NCI-H748 treated with DMSO at 0.1 percent for 48 hours (cell line): Measurements from ENCODE around the gene CPZ.
"Not testable (repeated sequence)": the region's sequence is repeated elsewhere in the genome, so short reads cannot be mapped to it uniquely, and the experiment has no call there.

Source experiments
- DNase-seq: peaks from one replicate; lab custom pipeline; 2025; lab: John Stamatoyannopoulos, UW

CPZ gene

DNA sequence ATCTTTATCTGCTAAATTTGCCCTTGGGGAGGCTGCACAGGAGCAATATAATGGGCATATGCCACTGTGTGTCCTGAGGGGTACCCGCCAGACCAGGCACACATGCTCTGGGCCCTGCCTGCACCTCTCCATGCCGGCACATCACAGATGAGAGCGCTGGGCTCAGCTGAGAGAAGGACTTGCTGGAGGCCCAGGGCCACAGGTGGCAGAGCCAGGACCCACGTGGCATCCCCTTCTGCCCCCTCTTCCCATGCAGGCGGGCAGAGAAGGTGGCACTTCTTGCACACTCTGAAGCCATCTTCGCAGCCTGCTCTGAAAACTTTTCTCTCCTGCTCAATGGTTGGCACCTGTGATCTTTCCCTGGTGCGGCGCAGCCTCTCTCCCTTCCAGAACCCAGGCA, 20.1 kb downstream of the CPZ start:
- DNase-seq, result no peak

DNA sequence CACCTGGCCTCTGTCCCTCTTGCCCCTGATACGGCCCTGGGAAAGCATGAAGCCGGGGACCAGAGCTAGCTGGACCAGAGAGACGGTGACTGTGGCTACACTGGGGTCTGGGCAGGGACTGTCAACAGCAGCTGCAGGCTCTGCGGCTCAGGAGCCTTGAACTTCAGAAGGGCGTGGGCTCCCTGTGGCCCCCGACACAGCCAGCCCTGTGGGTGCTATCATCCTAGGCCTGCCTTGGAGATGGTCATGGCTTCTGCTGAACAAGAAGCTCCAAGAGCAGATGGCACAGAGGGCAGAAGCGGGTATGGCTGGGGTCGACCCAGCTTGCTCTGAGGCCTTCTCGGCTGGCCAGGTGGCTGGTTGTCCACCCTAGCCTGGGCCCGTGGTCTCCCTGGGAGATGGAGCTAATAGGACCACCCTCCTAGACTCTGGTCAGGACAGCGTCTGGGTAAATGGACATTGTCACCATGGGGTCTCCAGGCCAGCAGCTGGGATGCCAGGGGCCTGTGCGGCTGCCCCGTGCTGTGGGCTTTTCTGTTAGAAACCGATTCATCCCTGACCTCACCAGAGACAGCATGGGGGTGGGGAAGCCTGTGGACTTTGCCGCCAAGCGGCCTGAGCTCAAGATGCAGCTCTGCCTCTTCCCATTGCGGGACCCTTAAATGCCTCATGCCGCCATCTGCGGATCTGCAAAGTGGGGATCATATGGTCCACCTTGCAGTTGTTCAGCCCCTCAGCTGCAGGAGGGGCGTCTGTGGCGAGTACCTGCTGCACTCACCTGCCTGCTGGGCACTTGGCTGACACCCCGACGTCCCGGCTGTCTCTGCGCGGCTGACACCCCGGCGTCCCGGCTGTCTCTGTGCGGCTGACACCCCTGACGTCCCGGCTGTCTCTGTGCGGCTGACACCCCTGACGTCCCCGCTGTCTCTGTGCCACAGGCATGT, 21.1 kb downstream of the CPZ start:
- no peak for DNase-seq

DNA sequence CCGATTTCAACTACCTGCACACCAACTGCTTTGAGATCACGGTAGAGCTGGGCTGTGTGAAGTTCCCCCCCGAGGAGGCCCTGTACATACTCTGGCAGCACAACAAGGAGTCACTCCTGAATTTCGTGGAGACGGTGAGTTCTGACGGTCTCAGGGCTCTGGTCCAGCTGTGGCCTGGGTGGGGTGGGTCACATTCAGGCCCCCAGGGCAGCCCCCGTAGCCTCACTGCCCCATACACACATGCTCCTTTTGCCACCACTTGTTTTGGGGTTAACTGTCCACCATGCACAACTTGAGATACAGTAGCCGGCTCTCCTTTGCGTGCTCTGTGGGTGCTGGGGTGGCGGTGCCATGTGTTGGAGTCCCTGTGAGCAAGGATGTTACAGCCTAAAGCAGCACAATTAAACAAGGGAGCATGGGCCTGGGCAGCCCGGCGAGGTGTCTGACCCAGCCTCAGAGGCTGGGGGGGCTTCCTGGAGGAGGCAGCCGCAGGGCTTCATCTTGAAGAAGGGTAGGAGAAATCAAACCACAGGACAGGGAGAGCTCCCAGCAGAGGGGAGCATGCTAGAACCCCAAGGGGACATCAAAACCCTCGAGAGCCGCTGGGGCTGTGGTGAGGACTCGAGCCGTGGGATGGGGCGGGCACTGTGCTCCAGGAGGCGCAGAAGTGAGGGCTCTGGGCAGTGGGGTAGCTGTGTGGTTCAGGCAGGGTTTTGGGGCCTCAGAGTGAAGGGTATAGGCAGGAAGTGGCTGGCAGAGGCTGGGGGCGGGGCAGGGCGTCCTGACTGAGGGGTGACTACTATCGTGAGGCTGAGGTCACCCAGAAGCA, 22.0 kb downstream of the CPZ start:
- DNase-seq, result no peak

DNA sequence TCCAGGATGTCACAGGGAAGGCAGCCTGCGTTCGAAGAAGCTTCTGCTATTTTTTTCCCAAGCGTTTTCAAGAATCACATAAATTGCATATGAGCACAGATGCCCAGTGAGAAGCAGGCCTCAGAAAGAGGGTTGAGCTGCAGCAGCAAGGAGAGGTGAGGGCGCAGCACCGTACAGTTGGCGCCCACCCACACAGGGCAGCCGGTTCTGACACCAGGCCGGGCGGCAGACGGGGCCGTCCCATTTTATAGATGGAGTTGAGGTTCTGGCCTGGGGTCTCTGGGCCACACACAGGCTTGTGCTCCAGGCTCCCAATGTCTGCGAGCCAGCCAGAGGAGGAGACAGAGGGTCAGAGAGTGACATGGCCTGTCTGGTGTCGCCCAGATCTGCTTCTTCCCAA, 22.8 kb downstream of the CPZ start:
- no peak for DNase-seq

DNA sequence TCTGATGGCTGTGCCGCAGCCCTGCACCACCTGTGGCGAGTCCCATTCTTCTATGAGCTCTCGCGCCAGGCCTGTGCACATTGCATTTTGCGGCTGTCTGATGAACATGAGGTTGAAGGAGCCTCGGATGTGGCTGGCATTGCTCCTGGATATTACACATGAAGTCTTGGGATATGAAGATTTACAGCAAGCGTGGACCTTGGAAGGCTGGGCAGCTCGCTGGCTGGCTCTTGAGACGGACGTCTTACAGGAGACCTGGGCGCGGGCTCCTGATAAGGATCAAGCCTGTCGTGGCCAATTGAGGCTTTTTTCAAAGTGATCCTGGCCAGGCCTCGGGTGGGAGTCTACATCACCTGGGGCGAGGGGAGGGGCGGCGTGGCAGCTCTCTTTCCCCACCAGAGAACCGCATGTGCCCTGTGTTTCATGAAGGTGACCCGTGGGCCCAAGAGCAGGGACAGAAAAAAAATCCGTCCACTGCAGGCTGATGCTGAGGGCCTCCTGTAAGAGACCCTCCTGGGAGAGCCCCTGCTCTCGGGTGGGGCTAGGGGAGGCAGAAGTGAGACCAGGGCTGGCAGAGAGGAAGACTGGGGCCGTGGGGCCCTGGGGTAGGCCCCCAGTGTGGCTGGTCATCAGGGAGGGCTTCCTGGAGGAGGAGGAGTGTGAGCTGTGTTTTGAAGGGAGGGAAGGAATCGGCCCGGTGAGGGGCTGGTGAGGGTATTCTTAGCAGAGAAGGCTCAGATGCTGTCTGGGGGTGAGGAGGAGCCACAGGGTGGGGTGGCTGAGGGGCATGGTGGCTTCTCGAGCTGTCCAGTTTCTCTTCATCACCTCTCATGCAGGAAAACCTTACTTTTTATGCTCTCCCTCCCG, 23.6 kb downstream of the CPZ start:
- no peak for DNase-seq

DNA sequence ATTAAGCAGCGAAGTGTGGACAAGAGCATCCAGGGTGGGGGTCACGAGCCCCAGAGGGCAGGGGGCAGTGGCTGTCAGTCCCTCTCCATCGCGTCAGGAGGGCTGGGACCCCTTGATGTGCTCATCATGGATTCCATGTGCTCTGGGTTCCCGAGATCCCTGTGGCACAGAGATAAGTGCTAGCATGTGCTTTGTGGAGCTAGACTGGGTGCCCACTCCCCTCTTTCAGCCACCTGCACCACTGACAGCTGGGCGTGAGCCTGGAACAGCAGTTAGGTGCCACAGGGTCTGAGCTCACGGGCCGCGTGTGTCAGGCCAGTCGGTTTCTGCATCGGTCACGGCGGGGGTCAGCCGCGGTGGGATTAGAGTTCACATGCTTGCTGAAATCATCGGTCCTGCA, 24.3 kb downstream of the CPZ start:
- DNase-seq, result no peak

DNA sequence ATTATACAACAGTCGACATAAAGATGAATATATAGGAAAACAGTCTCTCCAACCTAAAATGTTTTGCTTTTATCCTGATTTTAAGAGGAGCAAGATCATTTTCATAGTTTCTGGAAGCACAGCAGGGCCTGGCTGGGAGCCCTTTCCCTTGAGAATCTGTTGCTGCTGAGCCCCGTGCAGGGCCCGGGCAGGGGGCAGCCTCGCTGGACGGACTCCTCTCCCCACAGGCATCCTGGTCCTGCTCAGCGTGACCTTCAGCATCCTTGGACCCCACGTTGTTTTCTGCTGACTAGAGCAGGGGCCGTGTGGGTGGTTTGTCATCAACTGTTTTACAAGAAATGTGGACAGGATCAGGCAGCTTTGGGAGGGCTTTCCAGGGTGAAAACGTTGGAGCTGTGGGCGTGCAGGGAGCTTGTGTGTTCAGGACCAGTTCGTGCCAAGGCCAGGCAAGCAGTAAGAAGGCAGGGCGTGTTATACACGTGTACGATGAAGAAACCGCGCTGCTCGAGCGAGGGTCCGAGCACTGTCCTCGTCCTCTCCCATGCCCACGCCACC, 25.0 kb downstream of the CPZ start:
- DNase-seq, result no peak

DNA sequence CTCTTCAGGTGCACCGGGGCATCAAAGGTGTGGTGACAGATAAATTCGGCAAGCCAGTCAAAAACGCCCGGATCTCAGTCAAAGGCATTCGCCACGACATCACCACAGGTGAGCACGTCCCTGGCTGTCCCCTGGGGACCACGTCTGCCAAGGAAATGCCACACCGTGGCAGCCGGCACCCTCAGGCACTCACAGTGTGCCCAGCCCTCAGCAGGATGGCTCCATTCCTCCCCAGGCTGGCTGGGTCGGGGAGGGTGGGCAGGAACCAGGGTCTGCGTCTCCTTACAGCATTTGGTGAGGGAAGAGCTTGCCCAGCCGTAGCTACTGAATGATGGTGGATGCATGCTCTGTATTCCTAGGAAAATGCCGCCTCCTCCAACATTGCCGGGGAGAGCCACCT, 25.9 kb downstream of the CPZ start:
- DNase-seq, result no peak

DNA sequence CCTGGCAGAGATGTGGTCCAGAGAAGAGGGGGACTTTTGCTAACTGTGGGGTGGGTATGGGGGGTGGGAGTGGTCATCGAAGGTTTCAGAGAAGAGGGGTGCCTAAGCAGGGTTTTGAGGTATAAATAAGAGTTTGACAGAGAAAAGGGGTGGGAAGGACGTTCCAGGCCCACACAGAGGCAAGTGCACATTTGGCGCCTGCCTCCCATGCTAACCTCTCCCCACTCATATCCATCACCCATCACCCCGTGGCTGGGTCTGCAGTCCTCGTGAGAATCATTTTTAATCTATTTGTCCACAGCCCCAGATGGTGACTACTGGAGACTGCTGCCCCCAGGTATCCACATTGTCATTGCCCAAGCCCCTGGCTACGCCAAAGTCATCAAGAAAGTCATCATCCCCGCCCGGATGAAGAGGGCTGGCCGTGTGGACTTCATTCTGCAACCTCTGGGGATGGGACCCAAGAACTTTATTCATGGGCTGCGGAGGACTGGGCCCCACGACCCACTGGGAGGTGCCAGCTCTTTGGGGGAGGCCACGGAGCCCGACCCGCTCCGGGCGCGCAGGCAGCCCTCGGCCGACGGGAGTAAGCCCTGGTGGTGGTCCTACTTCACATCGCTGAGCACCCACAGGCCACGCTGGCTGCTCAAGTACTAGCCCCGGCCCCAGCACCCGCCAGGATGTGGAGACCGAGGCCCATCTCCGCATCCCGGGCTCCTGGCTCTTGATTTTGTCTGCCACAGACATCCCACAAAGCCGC, 26.6 kb downstream of the CPZ start:
- DNase-seq, result no peak

DNA sequence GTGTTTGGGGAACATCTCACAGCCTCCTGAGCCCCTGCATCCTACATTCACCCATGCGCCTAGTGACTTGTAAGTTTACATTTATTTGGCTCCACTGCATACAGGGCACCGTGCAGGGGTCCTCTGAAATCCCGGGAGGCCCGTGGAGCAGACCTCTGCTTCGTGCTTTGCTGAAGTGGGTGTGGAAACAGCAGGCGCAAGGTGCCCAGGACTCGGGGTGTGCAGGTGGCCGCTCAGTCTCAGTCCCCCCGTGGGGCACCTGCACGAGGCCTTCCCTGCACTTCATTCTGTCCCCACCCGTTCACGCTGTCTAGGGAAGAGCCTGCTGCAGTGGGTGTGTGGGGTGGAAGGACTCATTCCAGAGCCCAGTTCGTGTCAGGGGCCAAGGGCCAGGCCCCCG, 28.6 kb downstream of the CPZ start:
- DNase-seq, result not testable (repeated sequence)

DNA sequence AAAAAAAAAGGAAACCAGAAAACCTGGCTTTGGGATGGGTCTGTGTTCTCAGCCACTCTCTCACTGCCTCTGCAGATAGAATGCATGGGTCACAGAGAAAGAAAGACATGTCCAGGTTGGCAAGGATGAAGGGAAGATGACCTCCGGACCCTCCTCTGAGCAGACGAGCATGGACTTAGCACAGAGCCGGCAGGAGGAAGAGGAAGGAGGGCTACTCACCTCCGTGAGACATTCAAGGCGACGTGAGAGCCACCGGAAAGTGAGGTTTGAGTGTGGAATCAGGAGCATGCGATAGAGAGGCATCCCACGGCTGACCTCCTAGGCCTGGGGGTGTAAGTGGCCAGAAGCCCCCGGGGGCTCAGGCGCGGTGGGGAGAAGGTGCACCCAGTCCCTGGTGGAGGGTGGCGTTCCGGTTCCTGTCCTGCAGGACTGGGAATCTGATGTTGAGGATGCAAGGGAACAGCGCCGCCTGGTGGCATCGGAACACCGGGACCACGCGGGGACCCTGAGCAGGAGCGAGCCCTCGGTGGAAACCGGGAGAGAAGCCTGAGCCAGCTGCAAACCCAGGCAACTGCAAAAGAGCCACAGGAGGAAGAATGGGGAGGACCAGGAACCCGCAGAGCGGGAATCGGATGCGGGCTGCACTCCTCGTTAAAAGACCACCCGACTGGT, 32.2 kb downstream of the CPZ start:
- not testable (repeated sequence) for DNase-seq

DNA sequence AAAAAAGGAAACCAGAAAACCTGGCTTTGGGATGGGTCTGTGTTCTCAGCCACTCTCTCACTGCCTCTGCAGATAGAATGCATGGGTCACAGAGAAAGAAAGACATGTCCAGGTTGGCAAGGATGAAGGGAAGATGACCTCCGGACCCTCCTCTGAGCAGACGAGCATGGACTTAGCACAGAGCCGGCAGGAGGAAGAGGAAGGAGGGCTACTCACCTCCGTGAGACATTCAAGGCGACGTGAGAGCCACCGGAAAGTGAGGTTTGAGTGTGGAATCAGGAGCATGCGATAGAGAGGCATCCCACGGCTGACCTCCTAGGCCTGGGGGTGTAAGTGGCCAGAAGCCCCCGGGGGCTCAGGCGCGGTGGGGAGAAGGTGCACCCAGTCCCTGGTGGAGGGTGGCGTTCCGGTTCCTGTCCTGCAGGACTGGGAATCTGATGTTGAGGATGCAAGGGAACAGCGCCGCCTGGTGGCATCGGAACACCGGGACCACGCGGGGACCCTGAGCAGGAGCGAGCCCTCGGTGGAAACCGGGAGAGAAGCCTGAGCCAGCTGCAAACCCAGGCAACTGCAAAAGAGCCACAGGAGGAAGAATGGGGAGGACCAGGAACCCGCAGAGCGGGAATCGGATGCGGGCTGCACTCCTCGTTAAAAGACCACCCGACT, 37.8 kb downstream of the CPZ start:
- DNase-seq, result not testable (repeated sequence)

DNA sequence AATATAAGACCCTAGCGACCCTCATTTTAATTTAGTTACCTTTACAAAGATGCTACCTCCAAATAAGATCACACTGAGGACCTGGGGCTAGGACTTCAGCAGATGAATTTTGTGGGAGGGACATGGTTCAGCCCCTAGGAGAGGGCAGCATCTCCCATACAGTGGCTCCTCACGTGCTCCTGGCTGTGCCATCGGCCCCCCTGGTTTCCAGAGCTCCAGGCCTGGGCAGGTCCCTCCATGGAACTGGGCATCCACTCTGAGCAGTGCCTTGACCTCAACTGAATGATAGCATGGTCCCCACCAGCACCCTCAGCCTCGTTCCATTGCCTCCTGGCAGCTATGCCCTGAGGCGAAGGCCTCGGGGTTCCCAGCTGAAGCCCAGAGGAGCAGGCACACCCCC, 39.3 kb downstream of the CPZ start:
- DNase-seq, result not testable (repeated sequence)

DNA sequence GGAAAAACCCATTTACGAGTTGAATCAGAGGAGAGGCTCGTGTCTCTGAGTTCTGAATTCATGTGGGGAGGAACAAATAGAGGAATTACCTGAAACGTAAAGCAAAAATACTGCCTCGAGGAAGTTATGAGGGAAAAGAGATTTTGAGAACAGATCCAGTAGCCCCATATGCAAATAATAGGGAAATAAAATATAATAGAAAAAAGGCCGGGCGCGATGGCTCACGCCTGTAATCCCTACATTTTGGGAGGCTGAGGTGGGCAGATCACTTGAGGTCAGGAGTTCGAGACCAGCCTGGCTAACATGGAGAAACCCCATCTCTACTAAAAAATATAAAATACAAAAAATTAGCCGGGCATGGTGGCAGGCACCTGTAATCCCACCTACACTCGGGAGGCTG, 42.2 kb downstream of the CPZ start:
- DNase-seq, result not testable (repeated sequence)

DNA sequence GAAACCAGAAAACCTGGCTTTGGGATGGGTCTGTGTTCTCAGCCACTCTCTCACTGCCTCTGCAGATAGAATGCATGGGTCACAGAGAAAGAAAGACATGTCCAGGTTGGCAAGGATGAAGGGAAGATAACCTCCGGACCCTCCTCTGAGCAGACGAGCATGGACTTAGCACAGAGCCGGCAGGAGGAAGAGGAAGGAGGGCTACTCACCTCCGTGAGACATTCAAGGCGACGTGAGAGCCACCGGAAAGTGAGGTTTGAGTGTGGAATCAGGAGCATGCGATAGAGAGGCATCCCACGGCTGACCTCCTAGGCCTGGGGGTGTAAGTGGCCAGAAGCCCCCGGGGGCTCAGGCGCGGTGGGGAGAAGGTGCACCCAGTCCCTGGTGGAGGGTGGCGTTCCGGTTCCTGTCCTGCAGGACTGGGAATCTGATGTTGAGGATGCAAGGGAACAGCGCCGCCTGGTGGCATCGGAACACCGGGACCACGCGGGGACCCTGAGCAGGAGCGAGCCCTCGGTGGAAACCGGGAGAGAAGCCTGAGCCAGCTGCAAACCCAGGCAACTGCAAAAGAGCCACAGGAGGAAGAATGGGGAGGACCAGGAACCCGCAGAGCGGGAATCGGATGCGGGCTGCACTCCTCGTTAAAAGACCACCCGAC, 43.5 kb downstream of the CPZ start:
- not testable (repeated sequence) for DNase-seq

DNA sequence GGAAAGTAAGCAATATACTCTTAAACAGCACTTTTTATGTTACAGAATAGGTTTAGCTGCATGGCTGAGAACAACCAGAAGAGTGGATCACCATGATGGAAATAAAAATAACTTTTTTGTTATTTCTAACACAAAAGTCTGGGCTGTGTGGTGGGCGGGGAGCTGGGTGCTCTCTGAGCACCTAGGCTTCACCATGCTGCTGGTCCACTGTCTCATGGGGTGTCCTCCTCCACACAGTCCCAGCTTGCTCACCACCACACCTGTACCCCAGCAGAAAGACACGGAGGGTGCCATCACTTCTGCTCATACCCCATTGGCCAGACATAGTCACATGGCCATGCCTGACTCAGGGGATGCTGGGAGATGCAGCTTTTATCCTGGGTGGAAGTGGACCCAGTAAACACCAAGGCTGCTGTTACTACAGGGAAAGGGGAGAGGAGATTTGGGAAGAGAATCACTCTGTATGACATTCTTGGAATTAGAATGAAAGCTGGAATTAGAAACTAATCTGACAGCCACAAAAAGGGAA, 45.0 kb downstream of the CPZ start:
- DNase-seq, result no peak

DNA sequence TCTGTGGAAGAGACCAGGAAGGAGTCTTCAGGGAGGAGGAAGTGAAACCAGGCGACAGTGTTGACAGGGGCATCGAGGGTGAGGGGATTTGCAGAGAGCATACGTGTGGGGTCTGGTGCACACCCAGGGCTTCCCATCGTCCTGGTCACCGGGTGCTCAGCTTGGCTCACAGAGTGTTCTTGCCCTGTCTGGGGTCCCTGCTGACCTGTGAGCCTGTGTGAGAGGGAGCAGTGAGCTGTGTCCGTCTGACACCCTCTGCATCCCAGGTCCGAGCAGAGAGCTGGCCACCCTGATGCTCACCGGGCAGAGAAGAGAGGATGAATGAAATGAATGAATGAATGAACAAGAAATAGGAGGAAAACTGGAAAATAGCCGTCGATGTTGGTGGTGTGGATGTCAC, 46.5 kb downstream of the CPZ start:
- DNase-seq, result no peak

DNA sequence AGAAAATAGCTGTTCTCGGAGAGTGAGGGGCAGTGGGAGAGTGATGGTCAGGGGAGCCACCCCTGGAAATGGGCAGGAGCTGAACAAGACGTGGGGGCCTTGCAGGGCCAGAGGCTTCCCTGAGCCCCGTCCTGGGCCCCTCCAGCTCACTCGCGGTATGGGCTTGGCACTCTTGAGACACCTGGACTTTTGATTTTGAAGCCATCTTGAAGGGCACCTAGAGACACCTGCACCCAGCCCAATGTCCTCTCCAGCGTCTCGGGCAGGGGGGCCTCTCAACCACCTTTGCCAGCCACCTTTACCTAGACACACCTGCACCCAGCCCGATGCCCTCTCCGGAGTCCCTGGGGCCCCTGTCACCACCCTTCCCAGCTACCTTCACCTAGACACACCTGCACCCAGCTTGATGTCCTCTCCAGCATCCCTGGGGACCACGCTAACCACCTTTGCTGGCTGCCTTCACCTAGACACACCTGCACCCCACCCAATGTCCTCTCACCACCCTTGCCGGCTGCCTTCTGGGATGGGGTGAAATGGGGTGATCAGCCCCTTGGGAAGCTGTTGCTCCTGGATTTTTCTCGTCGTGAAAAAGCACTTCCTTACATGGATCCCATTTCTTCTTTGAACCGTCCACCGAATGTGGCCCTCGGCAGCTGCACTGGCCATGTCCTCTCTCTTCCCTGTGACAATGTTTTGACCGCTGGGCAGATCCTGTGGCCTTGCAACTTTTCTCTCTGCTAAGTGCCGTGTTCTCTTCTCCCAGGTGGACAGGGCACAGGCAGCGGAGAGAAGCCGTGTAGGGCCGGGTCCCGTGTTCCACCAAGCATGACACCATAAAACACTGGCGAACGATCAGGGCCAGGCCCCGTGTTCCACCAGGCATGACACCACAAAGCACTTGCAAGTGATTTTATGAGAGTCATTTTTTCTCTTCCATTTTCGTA, 47.5 kb downstream of the CPZ start:
- no peak for DNase-seq
